ENCODE results near the gene EXOC2. TPM values are rescaled to one million over a fixed set of nuclear protein-coding genes. Genes with fewer than 3 reads are reported as not detected.

The EXOC2 gene
- total RNA-seq, 1 donor from 2014 or later, result 11.3 TPM

DNA sequence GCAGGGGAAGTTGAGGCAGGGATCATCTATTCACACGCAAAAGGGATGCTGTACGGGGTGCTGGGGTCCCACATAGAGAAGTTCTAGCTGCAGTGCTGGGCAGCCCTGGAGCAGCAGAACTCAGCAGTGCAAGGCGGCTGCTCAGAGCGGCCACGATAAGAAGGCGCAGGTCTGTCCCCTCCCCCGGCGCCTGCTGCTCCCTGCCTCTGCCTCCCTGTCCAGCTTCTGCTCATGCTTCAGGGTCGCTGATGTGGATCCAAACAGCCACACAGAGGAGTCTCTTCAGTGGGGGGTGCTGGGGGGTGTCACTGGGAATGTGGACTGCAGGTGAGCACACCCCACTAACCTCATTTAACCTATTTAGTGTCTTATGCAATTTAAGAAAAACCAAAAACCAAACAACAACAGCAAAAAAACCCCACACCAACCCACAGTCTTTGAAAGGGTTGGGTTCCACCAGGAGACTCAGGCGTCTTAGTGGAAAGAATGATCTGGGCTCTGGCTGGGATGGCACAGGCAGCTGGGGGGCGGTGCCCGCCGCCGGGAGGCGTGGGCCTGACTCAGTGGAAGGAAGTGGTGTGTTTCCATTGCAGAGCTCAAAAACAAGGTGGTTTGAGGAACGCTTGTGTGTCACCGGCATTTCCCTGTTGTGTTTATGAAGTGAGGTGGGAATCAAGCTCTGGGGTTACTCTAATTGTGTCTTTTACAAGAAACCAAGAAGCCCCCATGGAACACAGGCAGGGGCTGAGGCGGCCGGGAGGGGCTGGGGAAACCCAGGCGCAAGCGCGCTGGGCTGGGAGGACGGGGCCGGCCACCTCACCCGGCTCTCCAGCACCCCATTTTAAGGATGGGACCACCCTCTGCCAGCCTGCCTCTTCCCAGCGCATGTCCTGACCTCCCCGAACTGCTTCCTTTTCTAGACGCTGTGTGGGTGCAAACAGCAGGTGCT, 246.2 kb downstream of the EXOC2 start:
- intact Hi-C loops (cut with DNase I), result no loop called here
- ATAC-seq (ENCODE audit: poor library complexity) (no peak), DNase-seq (no peak)

DNA sequence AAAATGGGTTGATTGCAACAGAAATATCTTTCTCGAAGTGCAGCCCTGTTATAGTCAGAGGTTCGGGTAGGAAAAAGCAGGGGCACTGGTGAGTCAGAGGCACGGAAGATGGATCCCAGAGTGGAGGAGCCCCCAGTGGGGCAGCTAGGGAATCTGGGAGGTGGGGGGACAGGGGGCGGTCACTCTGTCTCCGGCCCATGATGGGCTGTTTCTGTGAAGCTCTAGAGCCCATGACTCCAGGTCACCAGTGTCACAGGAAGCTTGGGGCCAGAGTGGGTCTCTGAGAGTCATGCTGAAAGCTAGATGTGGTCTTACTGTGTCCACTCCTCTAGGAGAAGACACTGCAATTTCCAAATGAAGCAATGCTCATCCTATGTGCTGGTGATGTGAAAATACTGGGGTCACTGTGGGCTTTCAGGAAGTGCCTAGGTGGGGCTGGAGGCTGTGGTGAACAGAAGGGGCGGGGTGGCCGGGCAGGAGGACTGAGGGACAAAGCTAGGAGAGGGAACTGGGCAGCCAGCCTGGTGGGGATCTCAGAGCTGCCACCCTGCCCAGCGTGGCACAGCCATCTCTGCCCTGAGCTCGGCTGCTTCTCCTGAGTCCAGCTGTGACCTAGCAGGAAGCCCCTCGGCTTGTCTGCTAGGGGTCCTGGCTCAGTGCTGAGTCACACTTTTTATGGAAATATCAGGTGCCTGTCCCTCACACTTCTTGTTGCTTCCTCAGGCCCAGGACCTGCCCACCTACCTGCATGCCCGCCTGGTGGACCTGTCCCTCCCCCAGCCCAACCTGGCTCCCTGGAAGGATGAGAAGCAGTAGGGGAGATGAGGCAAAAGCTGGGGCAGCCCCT, 247.1 kb downstream of the EXOC2 start:
- ATAC-seq (ENCODE audit: poor library complexity), result no peak
- no peak for DNase-seq
- intact Hi-C loops (cut with DNase I), result no loop called here

DNA sequence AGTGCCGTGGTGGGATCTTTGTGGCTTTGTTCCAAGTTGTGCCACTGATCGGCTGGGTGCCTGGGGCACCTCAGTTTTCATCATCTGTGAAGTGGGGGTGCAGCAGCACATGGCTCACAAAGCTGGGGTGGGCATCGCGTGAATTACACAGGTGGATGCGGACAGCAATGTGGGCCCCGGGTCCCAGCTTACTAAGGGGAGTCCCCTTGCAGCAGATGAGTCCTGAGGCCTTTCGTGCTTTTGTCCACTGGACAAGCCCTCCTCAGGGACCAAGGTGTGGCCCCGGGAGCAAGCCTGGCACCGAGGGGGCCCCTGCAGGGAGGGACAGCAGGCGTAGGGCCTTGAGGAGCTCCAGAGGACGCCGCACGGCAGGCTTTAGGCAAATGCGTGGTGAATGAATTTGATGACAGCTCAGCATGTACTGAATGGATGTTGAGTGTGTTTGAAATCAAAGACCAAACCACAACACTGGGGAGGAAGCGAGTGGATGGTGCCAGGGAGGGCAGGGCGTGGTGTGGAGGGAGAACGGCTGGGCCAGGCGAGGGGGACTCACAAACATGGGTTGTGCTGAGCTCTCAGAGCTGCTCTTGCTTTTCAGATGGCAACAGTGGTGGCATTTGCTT, 248.2 kb downstream of the EXOC2 start:
- ATAC-seq (ENCODE audit: poor library complexity) (no peak), DNase-seq (no peak)
- intact Hi-C loops (cut with DNase I), result no loop called here

DNA sequence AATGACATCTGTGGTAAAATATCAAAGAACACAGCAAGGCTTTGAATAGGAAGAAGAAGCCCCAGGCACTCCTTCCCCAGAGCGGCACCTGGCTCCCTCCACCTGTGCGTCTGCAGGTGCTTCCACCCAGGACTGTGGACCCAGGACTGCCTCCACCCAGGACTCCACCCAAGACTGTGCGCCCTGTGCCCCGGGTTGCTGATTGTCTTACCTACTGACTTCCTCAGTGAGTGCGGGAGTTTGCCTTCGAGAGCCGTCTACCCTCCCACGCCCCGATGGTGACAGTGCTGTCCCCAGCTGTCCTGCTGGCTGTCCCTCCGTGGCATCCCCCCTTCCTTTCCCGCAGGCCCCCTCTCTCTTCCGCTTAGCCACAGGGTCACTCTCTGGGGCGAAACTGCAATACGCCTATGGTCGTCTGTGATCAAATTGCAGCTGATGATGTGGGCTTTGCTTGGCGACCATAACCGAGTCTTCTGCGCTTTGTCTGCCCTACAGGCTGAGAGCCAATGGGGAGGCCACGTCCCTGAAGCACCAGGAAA, 249.2 kb downstream of the EXOC2 start:
- intact Hi-C loops (cut with DNase I), result no loop called here
- DNase-seq (no peak), ATAC-seq (ENCODE audit: poor library complexity) (no peak)

DNA sequence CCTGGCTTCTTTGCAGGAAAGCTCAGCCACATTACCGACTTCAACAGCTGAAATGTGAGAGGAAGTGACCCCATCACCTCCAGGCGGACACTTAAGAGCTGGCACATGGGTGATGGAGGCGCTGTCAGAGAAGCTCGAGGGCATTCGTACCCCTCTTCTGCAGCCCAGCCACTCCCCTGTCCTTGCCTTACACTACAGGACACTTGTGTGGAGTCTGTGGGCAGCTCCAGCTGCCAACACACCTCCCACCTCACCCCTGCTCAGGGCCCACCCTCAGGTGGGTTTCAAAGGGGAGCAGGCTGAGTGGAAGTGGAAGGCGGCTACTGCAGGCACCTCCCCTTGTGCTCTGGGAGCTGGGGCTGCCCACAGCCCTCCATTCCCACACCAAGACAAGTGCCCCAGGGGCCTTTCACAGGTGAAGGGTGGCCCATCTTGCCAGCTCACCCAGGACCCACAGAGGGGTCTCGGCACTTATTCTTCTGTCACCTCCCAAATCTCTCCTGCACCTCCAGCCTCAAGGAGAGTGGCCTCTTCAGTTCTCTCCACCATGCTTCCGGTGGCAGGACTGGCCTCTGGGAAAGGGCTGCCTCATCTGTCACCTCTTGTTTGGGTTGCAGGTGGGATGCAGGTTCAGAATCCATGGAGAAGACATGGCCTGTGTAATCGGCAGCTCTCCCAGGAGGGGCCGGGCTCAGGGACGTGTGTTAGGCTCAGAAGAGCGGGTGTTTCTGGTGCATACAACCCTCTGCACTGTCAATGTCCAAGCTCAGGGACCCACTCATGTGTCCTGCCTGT, 251.6 kb downstream of the EXOC2 start:
- no peak for ATAC-seq (ENCODE audit: poor library complexity)
- DNase-seq, result no peak
- intact Hi-C loops (cut with DNase I), result no loop called here

DNA sequence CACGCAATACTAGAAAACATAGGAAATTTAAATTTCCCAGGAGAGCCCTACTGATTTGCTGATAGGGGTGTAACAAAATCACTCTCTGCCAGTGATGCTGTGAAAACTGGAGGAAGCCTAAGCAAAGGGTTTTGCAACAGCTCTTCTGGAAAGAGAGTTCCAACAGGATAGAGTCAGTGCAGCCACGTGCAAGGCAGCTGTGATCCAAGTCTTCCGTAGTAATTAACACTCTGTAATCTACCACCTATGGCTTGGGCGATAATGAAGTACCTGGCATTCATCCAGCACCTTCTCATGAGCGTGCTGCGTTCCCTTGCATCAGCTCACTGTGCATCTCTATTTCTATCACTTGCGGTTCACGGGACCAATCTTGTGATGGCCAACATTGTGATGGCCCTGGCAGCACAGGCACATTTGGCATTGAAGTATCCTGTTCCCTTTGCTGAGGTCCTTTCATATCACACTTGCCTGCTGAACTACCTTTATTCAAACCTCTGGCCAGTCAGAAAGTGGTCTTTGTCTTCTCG, 253.2 kb downstream of the EXOC2 start:
- DNase-seq, result no peak
- peak; percentile 62 for ATAC-seq (ENCODE audit: poor library complexity)
- intact Hi-C loops (cut with DNase I), result no loop called here

DNA sequence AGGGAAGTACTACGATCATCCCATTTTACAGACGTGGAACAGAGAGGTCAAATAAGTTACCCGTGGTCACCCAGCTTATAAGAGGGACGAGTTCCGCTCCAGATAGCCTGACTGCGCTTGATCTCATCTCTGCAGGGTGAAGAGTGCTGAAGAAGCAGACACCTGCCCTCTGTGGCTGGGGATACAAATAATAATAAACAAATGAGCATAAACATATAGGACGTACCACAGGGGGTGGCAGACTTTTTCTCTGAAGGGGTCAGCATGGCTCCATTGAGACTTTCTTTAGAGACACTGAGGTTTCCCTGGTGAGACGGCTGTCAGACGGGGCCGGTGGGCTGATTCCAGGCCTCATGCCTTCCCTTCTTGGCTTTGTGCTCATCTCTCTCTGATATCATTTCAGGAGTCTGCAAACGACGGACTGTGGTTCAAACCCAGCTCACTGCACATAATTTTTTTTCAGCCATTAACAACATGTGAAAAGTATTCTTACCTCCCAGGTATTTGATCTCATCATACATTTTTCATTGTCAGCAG, 254.2 kb downstream of the EXOC2 start:
- intact Hi-C loops (cut with DNase I), result no loop called here
- ATAC-seq (ENCODE audit: poor library complexity), result no peak
- no peak for DNase-seq

DNA sequence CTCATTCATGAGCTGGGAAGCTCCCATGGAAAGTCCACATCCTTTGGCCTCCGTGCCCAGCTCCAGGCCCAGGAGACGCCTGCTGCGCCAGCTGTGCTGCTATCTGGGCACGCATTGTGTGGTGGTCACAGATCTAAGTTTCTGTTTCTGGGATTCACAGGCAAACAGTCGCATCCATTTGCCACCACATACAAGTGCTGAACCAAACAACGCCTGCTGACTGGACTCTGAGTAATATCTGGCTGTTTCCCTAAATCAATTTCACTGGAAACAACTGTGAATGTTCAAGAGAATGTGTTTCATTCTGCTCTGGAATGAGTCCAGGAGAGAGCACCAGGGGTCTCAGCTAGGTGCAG, 255.9 kb downstream of the EXOC2 start:
- DNase-seq (no peak), ATAC-seq (ENCODE audit: poor library complexity) (no peak)
- intact Hi-C loops (cut with DNase I), result no loop called here

DNA sequence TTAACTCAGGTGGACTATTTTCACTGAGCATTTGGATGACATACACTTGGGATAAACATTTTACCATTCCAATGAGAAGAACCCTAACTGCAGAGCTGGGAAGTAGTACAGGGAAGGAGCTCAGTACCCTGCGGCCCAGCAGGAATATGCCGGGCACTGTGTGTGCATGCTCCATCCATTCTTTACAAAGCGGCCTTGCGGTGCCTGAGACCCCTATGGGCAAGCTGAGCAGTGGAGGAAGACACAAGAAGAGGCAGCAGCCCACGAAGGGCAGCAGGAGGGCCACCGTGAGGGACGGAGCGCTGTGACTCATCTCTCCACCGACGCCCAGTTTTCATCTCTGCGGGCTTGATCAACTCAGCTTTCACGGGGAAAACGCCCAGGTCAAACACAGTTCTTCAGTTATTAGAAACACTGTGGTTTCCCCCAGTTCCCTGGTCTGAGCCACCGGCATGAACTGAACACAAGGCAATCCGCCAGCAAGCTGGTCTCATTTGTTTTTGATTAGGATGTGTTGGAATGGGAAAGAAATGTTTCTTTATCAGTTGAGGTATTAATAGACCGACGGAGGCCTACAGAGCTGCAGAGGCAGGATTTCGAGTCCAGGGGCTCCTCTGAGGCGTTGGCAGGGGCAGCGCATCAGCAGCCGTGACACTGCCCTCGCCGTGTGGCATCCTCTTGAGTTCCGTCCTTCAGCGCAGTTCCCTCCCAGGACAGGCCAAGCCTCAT, 256.5 kb downstream of the EXOC2 start:
- DNase-seq (no peak), ATAC-seq (ENCODE audit: poor library complexity) (peak; percentile 38)
- intact Hi-C loops (cut with DNase I), result no loop called here

DNA sequence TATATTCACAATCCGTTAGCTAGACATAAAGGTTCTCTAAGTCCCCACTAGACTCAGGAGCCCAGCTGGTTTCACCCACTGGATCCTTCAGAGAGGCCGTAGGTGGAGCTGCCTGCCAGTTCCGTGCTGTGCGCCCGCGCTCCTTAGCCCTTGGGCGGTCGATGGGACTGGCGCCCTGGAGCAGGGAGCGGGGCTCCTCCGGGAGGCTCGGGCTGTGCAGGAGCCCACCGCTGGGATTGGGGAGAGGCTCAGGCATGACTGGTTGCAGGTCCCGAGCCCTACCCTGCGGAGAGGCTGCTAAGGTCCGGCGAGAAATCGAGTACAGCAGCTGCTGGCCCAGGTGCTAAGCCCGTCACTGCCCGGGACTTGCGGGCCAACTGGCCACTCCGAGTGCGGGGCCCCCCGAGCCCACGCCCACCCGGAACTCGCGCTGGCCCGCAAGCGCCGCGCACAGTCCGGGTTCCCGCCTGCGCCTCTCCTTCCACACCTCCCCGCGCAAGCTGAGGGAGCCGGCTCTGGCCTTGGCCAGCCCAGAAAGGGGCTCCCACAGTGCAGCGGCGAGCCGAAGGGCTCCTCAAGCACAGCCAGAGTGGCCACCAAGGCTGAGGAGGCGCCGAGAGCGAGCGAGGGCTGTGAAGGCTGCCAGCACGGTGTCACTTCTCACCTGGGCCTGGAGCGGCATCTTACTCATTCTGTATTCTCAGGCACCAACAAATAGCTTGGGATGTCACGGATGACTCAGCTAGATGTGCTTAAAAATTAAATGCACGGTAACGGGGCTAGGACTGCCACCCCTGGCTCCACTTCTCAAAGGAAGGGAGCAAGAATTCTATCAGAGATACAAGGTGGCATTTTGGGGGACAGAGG, 257.3 kb downstream of the EXOC2 start:
- no peak for ATAC-seq (ENCODE audit: poor library complexity)
- no peak for DNase-seq
- intact Hi-C loops (cut with DNase I), result no loop called here

Other genes with a start within 250 kb of the EXOC2 start
- not detected for gene HUS1B, start 36.0 kb downstream of the EXOC2 start, total RNA-seq

All from Right ventricle myocardium superior (tissue), 1 donor.